Measurements from ENCODE around the gene ATP6V0B.

GRCh38 chr1:44014365-44015104 is 39.8 kb downstream of the ATP6V0B start:
- no peak for TF ChIP-seq CTCF (IDR thresholded peaks at IDR 0.05)
- TF ChIP-seq POLR2A (IDR thresholded peaks at IDR 0.05) = no peak
